A549 (cell line): ENCODE results near the gene CLDN7.

Experiments used
- CHD2 ChIP-seq: fragments of 150-350 bp; IDR thresholded peaks from 2 replicates; pipeline ENCODE4 v1.6.1; 2014; ENCODE audit warnings: low read length; ENCODE audit not compliant: partially characterized antibody
- CHD4 ChIP-seq: fragments of 200-600 bp; sonication (generic); IDR thresholded peaks from 2 replicates; pipeline ENCODE4 v1.6.1; 2016; ENCODE audit warnings: antibody characterized with exemption, mild to moderate bottlenecking, borderline replicate concordance
- EHMT2 ChIP-seq: fragments of 200-600 bp; sonication (generic); IDR thresholded peaks from 2 replicates; pipeline ENCODE4 v1.6.1; 2016; ENCODE audit warnings: antibody characterized with exemption, low read depth, mild to moderate bottlenecking, moderate library complexity
- JUN ChIP-seq, 2 experiments: fragments of >200 bp; sonication (Bioruptor Twin); formaldehyde crosslinking; IDR thresholded peaks; 2 replicates in 1 of 2; 3 replicates in 1 of 2; pipeline ENCODE4 v1.6.1; 2016 to 2017
- KDM1A ChIP-seq: fragments of 200-600 bp; sonication (generic); IDR thresholded peaks from 2 replicates; pipeline ENCODE4 v1.6.1; 2016; ENCODE audit warnings: low read depth, mild to moderate bottlenecking
- MAFK ChIP-seq: fragments of 450-650 bp; IDR thresholded peaks from 2 replicates; pipeline ENCODE4 v1.6.1; 2014; ENCODE audit not compliant: partially characterized antibody
- POLR2A ChIP-seq: IDR thresholded peaks from 2 replicates; pipeline ENCODE4 v1.6.1; 2012; ENCODE audit warnings: mild to moderate bottlenecking, low read length
- RFX5 ChIP-seq: fragments of 450-650 bp; IDR thresholded peaks from 2 replicates; pipeline ENCODE4 v1.7.1; 2014; ENCODE audit warnings: antibody characterized with exemption, mild to moderate bottlenecking, moderate library complexity
- ZFP36 ChIP-seq: fragments of 450-650 bp; IDR thresholded peaks from 2 replicates; pipeline ENCODE4 v1.6.1; 2014; ENCODE audit warnings: borderline replicate concordance; ENCODE audit not compliant: partially characterized antibody
- TF ChIP-seq, protein P1 (sequence below): fragments of >200 bp; sonication (Bioruptor Twin); formaldehyde crosslinking; IDR thresholded peaks from 3 replicates; pipeline ENCODE4 v1.5.1; 2016
- TF ChIP-seq, protein P2 (sequence below): fragments of 200-600 bp; sonication (generic); IDR thresholded peaks from 2 replicates; pipeline ENCODE4 v1.6.1; 2016; ENCODE audit warnings: antibody characterized with exemption, mild to moderate bottlenecking, moderate library complexity

DNA sequence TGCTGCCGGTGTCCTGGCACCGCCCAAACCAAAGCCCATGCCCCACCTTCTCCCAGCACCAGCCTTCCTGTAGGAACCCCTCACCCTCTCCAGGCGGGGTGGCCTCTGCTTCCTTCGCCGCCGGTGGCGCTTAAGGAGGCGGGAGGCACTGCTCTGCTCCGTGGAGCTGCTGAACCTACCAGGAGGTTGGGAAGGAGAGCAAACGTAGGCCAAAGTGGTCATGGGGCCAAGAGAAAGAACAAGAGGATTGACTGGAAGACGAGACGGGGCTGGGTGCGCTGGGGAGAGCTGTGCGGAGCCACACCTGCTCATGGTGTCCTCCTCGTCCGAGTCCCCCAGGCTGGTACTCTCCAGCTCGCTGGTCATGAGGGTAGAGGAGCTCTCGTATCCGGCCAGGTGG is 32.8 kb downstream of the CLDN7 start:
- TF ChIP-seq POLR2A = no peak
- TF ChIP-seq ZFP36 = no peak
- TF ChIP-seq RFX5 = no peak
- TF ChIP-seq, protein P1, sequence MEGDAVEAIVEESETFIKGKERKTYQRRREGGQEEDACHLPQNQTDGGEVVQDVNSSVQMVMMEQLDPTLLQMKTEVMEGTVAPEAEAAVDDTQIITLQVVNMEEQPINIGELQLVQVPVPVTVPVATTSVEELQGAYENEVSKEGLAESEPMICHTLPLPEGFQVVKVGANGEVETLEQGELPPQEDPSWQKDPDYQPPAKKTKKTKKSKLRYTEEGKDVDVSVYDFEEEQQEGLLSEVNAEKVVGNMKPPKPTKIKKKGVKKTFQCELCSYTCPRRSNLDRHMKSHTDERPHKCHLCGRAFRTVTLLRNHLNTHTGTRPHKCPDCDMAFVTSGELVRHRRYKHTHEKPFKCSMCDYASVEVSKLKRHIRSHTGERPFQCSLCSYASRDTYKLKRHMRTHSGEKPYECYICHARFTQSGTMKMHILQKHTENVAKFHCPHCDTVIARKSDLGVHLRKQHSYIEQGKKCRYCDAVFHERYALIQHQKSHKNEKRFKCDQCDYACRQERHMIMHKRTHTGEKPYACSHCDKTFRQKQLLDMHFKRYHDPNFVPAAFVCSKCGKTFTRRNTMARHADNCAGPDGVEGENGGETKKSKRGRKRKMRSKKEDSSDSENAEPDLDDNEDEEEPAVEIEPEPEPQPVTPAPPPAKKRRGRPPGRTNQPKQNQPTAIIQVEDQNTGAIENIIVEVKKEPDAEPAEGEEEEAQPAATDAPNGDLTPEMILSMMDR = no peak
- no peak for TF ChIP-seq EHMT2
- TF ChIP-seq CHD2 = no peak
- no peak for TF ChIP-seq JUN (IDR thresholded peaks at IDR 0.05)
- TF ChIP-seq, protein P2, sequence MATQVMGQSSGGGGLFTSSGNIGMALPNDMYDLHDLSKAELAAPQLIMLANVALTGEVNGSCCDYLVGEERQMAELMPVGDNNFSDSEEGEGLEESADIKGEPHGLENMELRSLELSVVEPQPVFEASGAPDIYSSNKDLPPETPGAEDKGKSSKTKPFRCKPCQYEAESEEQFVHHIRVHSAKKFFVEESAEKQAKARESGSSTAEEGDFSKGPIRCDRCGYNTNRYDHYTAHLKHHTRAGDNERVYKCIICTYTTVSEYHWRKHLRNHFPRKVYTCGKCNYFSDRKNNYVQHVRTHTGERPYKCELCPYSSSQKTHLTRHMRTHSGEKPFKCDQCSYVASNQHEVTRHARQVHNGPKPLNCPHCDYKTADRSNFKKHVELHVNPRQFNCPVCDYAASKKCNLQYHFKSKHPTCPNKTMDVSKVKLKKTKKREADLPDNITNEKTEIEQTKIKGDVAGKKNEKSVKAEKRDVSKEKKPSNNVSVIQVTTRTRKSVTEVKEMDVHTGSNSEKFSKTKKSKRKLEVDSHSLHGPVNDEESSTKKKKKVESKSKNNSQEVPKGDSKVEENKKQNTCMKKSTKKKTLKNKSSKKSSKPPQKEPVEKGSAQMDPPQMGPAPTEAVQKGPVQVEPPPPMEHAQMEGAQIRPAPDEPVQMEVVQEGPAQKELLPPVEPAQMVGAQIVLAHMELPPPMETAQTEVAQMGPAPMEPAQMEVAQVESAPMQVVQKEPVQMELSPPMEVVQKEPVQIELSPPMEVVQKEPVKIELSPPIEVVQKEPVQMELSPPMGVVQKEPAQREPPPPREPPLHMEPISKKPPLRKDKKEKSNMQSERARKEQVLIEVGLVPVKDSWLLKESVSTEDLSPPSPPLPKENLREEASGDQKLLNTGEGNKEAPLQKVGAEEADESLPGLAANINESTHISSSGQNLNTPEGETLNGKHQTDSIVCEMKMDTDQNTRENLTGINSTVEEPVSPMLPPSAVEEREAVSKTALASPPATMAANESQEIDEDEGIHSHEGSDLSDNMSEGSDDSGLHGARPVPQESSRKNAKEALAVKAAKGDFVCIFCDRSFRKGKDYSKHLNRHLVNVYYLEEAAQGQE = no peak
- TF ChIP-seq KDM1A = no peak
- TF ChIP-seq MAFK = no peak
- no peak for TF ChIP-seq CHD4
